Suprapubic skin (tissue), 4 donors: Measurements from ENCODE around the gene RPL31.

Source experiments
- CTCF ChIP-seq, 2 donors: fragments of 200-600 bp in 1 of 2; fragments of 450-650 bp in 1 of 2; sonication (generic) in 1 of 2; IDR thresholded peaks; one replicate each; pipeline ENCODE4 v1.5.1; 2016 to 2019; ENCODE audit warnings: antibody characterized with exemption in 2 of 2, mild to moderate bottlenecking in 1 of 2, moderate library complexity in 1 of 2
- EP300 ChIP-seq: sonication (generic); formaldehyde crosslinking; IDR thresholded peaks from one replicate; pipeline ENCODE4 v1.6.1; 2017; ENCODE audit warnings: antibody characterized with exemption
- POLR2A ChIP-seq, 2 donors: fragments of 450-650 bp; IDR thresholded peaks; one replicate each; pipeline ENCODE4 v1.6.1; 2017; ENCODE audit warnings: antibody characterized with exemption in 2 of 2, mild to moderate bottlenecking in 2 of 2, moderate library complexity in 2 of 2
- POLR2AphosphoS5 ChIP-seq, 3 donors: sonication (generic); formaldehyde crosslinking; IDR thresholded peaks; one replicate each; pipeline ENCODE4 v1.6.1; 2017; ENCODE audit warnings: antibody characterized with exemption in 3 of 3

GRCh38 chr2:100964681-100965169 lies 37.4 kb upstream of the RPL31 start:
- TF ChIP-seq POLR2A (IDR thresholded peaks at IDR 0.05), result no peak
- no peak for TF ChIP-seq CTCF (IDR thresholded peaks at IDR 0.05)
- no peak for TF ChIP-seq EP300
- TF ChIP-seq POLR2AphosphoS5 (IDR thresholded peaks at IDR 0.05), result no peak
